Ishikawa (cell line): Measurements from ENCODE around the gene LGI4.

Experiments used
- CEBPB ChIP-seq: IDR thresholded peaks from 2 replicates; pipeline ENCODE4 v1.6.1; 2012
- CREB1 ChIP-seq: IDR thresholded peaks from 2 replicates; pipeline ENCODE4 v1.6.1; 2012; ENCODE audit warnings: low read depth
- EP300 ChIP-seq: IDR thresholded peaks from 2 replicates; pipeline ENCODE4 v1.6.1; 2012; ENCODE audit warnings: borderline replicate concordance
- FOXM1 ChIP-seq: IDR thresholded peaks from 2 replicates; pipeline ENCODE4 v1.6.1; 2012; ENCODE audit warnings: low read depth, borderline replicate concordance
- NFIC ChIP-seq: IDR thresholded peaks from 2 replicates; pipeline ENCODE4 v1.6.1; 2012
- RAD21 ChIP-seq: IDR thresholded peaks from 2 replicates; pipeline ENCODE4 v1.6.1; 2012; ENCODE audit warnings: low read depth
- TAF1 ChIP-seq: IDR thresholded peaks from 2 replicates; pipeline ENCODE4 v1.6.1; 2012; ENCODE audit warnings: low read depth, mild to moderate bottlenecking
- TEAD4 ChIP-seq: IDR thresholded peaks from 2 replicates; pipeline ENCODE4 v1.6.1; 2012
- YY1 ChIP-seq: IDR thresholded peaks from 2 replicates; pipeline ENCODE4 v1.6.1; 2012; ENCODE audit warnings: low read depth
- ZBTB7A ChIP-seq: IDR thresholded peaks from 2 replicates; pipeline ENCODE4 v1.6.1; 2012; ENCODE audit warnings: low read depth
- TF ChIP-seq, protein P1 (sequence below): IDR thresholded peaks from 2 replicates; pipeline ENCODE4 v1.6.1; 2012
- TF ChIP-seq, protein P2 (sequence below): IDR thresholded peaks from 2 replicates; pipeline ENCODE4 v1.6.1; 2012
- TF ChIP-seq, protein P3 (sequence below): IDR thresholded peaks from 2 replicates; pipeline ENCODE4 v1.6.1; 2012; ENCODE audit warnings: low read depth, mild to moderate bottlenecking

DNA sequence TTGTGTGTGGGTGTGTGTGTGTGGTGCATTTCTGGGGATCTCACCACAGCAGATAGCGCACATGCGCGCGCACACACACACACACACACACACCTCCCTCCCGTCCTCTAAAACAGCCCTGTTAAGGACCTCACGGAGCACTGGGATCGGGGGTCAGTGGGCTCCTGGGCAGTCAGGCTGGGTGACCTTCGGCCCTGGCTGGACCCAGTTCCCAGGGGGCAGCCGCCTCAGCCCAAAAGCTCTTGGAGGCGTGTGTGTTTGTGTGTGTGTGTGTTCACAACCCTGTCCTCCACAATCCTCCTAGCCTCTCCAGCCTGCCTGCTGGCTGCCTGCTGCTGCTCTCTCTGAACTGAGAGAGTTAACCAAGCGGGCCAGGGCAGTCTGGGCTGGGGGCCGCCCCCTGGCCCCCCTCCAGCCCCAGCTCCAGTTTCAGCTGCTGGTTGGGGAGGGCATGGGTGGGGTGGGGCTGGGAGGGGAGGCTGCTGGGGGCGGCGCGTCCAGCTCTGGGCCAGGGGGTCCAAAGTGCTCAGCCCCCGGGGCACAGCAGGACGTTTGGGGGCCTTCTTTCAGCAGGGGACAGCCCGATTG is 3.5 kb upstream of the LGI4 start, which contains the start of gene FXYD1:
- TF ChIP-seq, protein P1, sequence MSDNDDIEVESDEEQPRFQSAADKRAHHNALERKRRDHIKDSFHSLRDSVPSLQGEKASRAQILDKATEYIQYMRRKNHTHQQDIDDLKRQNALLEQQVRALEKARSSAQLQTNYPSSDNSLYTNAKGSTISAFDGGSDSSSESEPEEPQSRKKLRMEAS = no peak
- no peak for TF ChIP-seq TAF1
- TF ChIP-seq EP300 = no peak
- no peak for TF ChIP-seq NFIC
- TF ChIP-seq, protein P2, sequence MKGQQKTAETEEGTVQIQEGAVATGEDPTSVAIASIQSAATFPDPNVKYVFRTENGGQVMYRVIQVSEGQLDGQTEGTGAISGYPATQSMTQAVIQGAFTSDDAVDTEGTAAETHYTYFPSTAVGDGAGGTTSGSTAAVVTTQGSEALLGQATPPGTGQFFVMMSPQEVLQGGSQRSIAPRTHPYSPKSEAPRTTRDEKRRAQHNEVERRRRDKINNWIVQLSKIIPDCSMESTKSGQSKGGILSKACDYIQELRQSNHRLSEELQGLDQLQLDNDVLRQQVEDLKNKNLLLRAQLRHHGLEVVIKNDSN = no peak
- TF ChIP-seq, protein P3, sequence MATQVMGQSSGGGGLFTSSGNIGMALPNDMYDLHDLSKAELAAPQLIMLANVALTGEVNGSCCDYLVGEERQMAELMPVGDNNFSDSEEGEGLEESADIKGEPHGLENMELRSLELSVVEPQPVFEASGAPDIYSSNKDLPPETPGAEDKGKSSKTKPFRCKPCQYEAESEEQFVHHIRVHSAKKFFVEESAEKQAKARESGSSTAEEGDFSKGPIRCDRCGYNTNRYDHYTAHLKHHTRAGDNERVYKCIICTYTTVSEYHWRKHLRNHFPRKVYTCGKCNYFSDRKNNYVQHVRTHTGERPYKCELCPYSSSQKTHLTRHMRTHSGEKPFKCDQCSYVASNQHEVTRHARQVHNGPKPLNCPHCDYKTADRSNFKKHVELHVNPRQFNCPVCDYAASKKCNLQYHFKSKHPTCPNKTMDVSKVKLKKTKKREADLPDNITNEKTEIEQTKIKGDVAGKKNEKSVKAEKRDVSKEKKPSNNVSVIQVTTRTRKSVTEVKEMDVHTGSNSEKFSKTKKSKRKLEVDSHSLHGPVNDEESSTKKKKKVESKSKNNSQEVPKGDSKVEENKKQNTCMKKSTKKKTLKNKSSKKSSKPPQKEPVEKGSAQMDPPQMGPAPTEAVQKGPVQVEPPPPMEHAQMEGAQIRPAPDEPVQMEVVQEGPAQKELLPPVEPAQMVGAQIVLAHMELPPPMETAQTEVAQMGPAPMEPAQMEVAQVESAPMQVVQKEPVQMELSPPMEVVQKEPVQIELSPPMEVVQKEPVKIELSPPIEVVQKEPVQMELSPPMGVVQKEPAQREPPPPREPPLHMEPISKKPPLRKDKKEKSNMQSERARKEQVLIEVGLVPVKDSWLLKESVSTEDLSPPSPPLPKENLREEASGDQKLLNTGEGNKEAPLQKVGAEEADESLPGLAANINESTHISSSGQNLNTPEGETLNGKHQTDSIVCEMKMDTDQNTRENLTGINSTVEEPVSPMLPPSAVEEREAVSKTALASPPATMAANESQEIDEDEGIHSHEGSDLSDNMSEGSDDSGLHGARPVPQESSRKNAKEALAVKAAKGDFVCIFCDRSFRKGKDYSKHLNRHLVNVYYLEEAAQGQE = no peak
- TF ChIP-seq RAD21 = no peak
- TF ChIP-seq ZBTB7A = no peak; the same call in 1 of the 2 replicates
- no peak for TF ChIP-seq CEBPB
- TF ChIP-seq TEAD4 = no peak
- TF ChIP-seq CREB1 = no peak
- no peak for TF ChIP-seq FOXM1
- TF ChIP-seq YY1 = no peak
